ENCODE data around the gene PRIMA1. TPM values are rescaled to one million over a fixed set of nuclear protein-coding genes. Genes with fewer than 3 reads are reported as not detected.

The PRIMA1 gene
- total RNA-seq, 2 experiments from 2014 or later, result not detected

GRCh38 chr14:93708800-93709199, 79.5 kb downstream of the PRIMA1 start:
- Mint-ChIP-seq H3K4me3 (no peak overlapping the region), H3K36me3 (ENCODE audit: low read depth) (no peaks in the 10 kb centered on the region), H3K4me1 (ENCODE audit: low read depth) (no peaks in the 10 kb centered on the region), H3K27ac (no peak overlapping the region), H3K27me3 (no peaks in the 10 kb centered on the region), H3K9me3 (no peaks in the 10 kb centered on the region)
- ChIA-PET CTCF (no interaction called here), POLR2A (no interaction called here)
- DNase-seq, result no peak
- ATAC-seq, result no peak
- TF ChIP-seq, protein P1, sequence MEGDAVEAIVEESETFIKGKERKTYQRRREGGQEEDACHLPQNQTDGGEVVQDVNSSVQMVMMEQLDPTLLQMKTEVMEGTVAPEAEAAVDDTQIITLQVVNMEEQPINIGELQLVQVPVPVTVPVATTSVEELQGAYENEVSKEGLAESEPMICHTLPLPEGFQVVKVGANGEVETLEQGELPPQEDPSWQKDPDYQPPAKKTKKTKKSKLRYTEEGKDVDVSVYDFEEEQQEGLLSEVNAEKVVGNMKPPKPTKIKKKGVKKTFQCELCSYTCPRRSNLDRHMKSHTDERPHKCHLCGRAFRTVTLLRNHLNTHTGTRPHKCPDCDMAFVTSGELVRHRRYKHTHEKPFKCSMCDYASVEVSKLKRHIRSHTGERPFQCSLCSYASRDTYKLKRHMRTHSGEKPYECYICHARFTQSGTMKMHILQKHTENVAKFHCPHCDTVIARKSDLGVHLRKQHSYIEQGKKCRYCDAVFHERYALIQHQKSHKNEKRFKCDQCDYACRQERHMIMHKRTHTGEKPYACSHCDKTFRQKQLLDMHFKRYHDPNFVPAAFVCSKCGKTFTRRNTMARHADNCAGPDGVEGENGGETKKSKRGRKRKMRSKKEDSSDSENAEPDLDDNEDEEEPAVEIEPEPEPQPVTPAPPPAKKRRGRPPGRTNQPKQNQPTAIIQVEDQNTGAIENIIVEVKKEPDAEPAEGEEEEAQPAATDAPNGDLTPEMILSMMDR (IDR thresholded peaks at IDR 0.05), result no peak
- intact Hi-C loops (cut with micrococcal nuclease), result no loop called here

DNA sequence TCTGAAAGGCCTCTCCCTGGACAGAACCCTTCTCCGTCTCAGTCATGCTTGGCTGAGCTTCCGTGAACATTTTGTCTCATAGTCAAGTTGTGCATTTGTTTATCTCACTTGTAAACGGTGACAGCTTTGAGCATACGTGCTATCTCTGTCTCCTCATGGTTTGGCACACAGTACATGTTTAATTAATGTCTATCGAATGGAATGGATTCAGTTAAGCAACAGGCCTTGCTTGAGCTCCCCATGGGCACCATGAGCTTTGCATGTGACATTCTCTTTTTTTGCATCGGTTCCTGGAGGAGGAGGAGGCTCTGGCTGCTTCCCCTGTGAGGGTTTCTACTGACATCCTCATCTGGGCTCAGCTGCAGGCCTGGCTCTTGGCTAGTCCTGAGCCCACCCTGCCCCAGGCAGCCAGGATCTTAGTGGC, 80.0 kb downstream of the PRIMA1 start:
- H3K27me3 Mint-ChIP-seq, result peaks cover 3% of the 10 kb centered on the region
- TF ChIP-seq, protein P1 (IDR thresholded peaks at IDR 0.05), result no peak
- ATAC-seq (no peak), DNase-seq (no peak)
- intact Hi-C loops (cut with micrococcal nuclease), result no loop called here
- no peak overlapping the region for H3K4me3 Mint-ChIP-seq
- CTCF ChIA-PET, result interaction anchor here (1.2 kb wide), 1 partner anchor 15 kb away, joined by 3 read pairs; no protein-coding TSS in a partner anchor
- POLR2A ChIA-PET, result no interaction called here
- no peaks in the 10 kb centered on the region for H3K9me3 Mint-ChIP-seq
- no peak overlapping the region for H3K27ac Mint-ChIP-seq
- H3K4me1 Mint-ChIP-seq (ENCODE audit: low read depth), result no peaks in the 10 kb centered on the region
- no peaks in the 10 kb centered on the region for H3K36me3 Mint-ChIP-seq (ENCODE audit: low read depth)

GRCh38 chr14:93707475-93707874, 80.8 kb downstream of the PRIMA1 start:
- DNase-seq, result no peak
- H3K4me3 Mint-ChIP-seq, result no peak overlapping the region
- POLR2A ChIA-PET, result no interaction called here
- CTCF ChIA-PET, result interaction anchor here (1.2 kb wide), 1 partner anchor 16 kb away, joined by 3 read pairs; no protein-coding TSS in a partner anchor
- intact Hi-C loops (cut with micrococcal nuclease), result no loop called here
- H3K4me1 Mint-ChIP-seq (ENCODE audit: low read depth), result no peaks in the 10 kb centered on the region
- peaks cover 8% of the 10 kb centered on the region for H3K27me3 Mint-ChIP-seq
- no peak overlapping the region for H3K27ac Mint-ChIP-seq
- TF ChIP-seq, protein P1 (IDR thresholded peaks at IDR 0.05), result no peak
- no peaks in the 10 kb centered on the region for H3K9me3 Mint-ChIP-seq
- no peaks in the 10 kb centered on the region for H3K36me3 Mint-ChIP-seq (ENCODE audit: low read depth)
- no peak for ATAC-seq

- H3K27ac Mint-ChIP-seq, result no peak overlapping the region
- H3K36me3 Mint-ChIP-seq (ENCODE audit: low read depth), result no peaks in the 10 kb centered on the region
- TF ChIP-seq, protein P1 (IDR thresholded peaks at IDR 0.05), result no peak
- ChIA-PET POLR2A (no interaction called here), CTCF (no interaction called here)
- ATAC-seq (no peak), DNase-seq (no peak)
- H3K4me3 Mint-ChIP-seq, result no peak overlapping the region
- intact Hi-C loops (cut with micrococcal nuclease), result no loop called here
- H3K9me3 Mint-ChIP-seq, result no peaks in the 10 kb centered on the region
- H3K4me1 Mint-ChIP-seq (ENCODE audit: low read depth), result no peaks in the 10 kb centered on the region
- H3K27me3 Mint-ChIP-seq, result peaks cover 9% of the 10 kb centered on the region
Observed at GRCh38 chr14:93706360-93706955, 81.8 kb downstream of the PRIMA1 start.

- DNase-seq (no peak), ATAC-seq (no peak)
- Mint-ChIP-seq H3K9me3 (no peaks in the 10 kb centered on the region), H3K27me3 (peaks cover 9% of the 10 kb centered on the region), H3K27ac (no peak overlapping the region), H3K36me3 (ENCODE audit: low read depth) (no peaks in the 10 kb centered on the region), H3K4me3 (no peak overlapping the region), H3K4me1 (ENCODE audit: low read depth) (no peaks in the 10 kb centered on the region)
- ChIA-PET CTCF (no interaction called here), POLR2A (interaction anchor here (0.8 to 0.9 kb wide), 2 partner anchors 10 to 26 kb away, joined by 3 read pairs; no protein-coding TSS in a partner anchor)
- TF ChIP-seq, protein P1 (IDR thresholded peaks at IDR 0.05), result no peak
- intact Hi-C loops (cut with micrococcal nuclease), result no loop called here
Observed at GRCh38 chr14:93705513-93706156, 82.7 kb downstream of the PRIMA1 start.

Measured in activated CD8-positive, alpha-beta T cell treated with anti-CD3 and anti-CD28 coated beads for 36 hours (primary cell).